ENCODE data around the gene PARP12. TPM values are rescaled to one million over a fixed set of nuclear protein-coding genes. Genes with fewer than 3 reads are reported as not detected.

The PARP12 gene
- total RNA-seq, 6 experiments from 2014 or later, result 15.7 to 33.1 (median 23.3) TPM

GRCh38 chr7:140025814-140026433 is 36.8 kb downstream of the PARP12 start:
- H3K27ac ChIP-seq, result no peak overlapping the region
- peaks cover 0 to 8% (median 2%) of the 10 kb centered on the region in 4 donors for H3K4me1 ChIP-seq
- H3K36me3 ChIP-seq, result peaks cover 0 to 15% (median 6%) of the 10 kb centered on the region in 4 donors
- H3K4me3 ChIP-seq, result no peak overlapping the region
- 85% methylated on average over 10 of the region's 12 CpGs for WGBS (ENCODE audit: insufficient coverage, low coverage, low lambda C conversion rate, missing lambda C conversion rate)
- H3K9me3 ChIP-seq, result no peaks in the 10 kb centered on the region
- TF ChIP-seq CTCF (IDR thresholded peaks at IDR 0.05), result no peak
- intact Hi-C loops (cut with DNase I), result no loop called here
- ATAC-seq, result peak in 1 of 4 donors; percentile 7
- H3K27me3 ChIP-seq, result no peaks in the 10 kb centered on the region
- DNase-seq, result no peak

GRCh38 chr7:140025241-140025640 is 37.5 kb downstream of the PARP12 start:
- DNase-seq, result peak in 1 of 3 donors; percentile 28
- H3K27ac ChIP-seq, result no peak overlapping the region
- WGBS (ENCODE audit: insufficient coverage, low coverage, low lambda C conversion rate, missing lambda C conversion rate), result 83% methylated on average over 3 of the region's 4 CpGs
- intact Hi-C loops (cut with DNase I), result no loop called here
- H3K9me3 ChIP-seq, result no peaks in the 10 kb centered on the region
- TF ChIP-seq POLR2A (IDR thresholded peaks at IDR 0.05) (no peak), CTCF (IDR thresholded peaks at IDR 0.05) (no peak)
- H3K27me3 ChIP-seq, result no peaks in the 10 kb centered on the region
- no peak for ATAC-seq
- H3K4me1 ChIP-seq, result peaks cover 0 to 8% (median 2%) of the 10 kb centered on the region in 4 donors
- no peak overlapping the region for H3K4me3 ChIP-seq
- H3K36me3 ChIP-seq, result peaks cover 0 to 15% (median 6%) of the 10 kb centered on the region in 4 donors

GRCh38 chr7:140024585-140024984 is 38.2 kb downstream of the PARP12 start:
- Histone ChIP-seq H3K4me3 (no peak overlapping the region), H3K36me3 (peaks cover 0 to 15% (median 6%) of the 10 kb centered on the region in 4 donors), H3K9me3 (no peaks in the 10 kb centered on the region), H3K27me3 (no peaks in the 10 kb centered on the region), H3K4me1 (peaks cover 0 to 8% (median 2%) of the 10 kb centered on the region in 4 donors), H3K27ac (no peak overlapping the region)
- no peak for TF ChIP-seq CTCF (IDR thresholded peaks at IDR 0.05)
- ATAC-seq (no peak), DNase-seq (peak in 1 of 3 donors; percentile 31)
- intact Hi-C loops (cut with DNase I), result no loop called here
- 60% methylated on average over 4 of the region's 18 CpGs for WGBS (ENCODE audit: insufficient coverage, low coverage, low lambda C conversion rate, missing lambda C conversion rate)

GRCh38 chr7:140023728-140024127 is 39.0 kb downstream of the PARP12 start:
- peaks cover 0 to 15% (median 6%) of the 10 kb centered on the region in 4 donors for H3K36me3 ChIP-seq
- no peaks in the 10 kb centered on the region for H3K9me3 ChIP-seq
- 54% methylated on average over 4 of the region's 6 CpGs for WGBS (ENCODE audit: insufficient coverage, low coverage, low lambda C conversion rate, missing lambda C conversion rate)
- ATAC-seq (no peak), DNase-seq (peak in 1 of 3 donors; percentile 32)
- no peaks in the 10 kb centered on the region for H3K27me3 ChIP-seq
- H3K27ac ChIP-seq, result no peak overlapping the region
- intact Hi-C loops (cut with DNase I), result no loop called here
- peaks cover 0 to 8% (median 2%) of the 10 kb centered on the region in 4 donors for H3K4me1 ChIP-seq
- TF ChIP-seq POLR2A (IDR thresholded peaks at IDR 0.05) (no peak), CTCF (IDR thresholded peaks at IDR 0.05) (no peak)
- H3K4me3 ChIP-seq, result no peak overlapping the region

All from right lobe of liver (tissue), 6 donors.